ENCODE results near the gene CRTC1.

- TF ChIP-seq CTCF (IDR thresholded peaks at IDR 0.05) (no peak), EMX1 (CRISPR knock-in tag; IDR thresholded peaks at IDR 0.05) (no peak), ZNF532 (CRISPR knock-in tag; IDR thresholded peaks at IDR 0.05; ENCODE audit: borderline replicate concordance) (no peak)
These were observed 112.8 kb downstream of the CRTC1 start for GRCh38 chr19:18796239-18796638.
